ENCODE measurements around the gene PRR14.

The PRR14 gene

GRCh38 chr16:30680326-30680725, 29.6 kb downstream of the PRR14 start (continued):
- TF ChIP-seq PRDM4 (tag by site-specific recombination; IDR thresholded peaks at IDR 0.05) (no peak), ZNF623 (tag by site-specific recombination; IDR thresholded peaks at IDR 0.05) (no peak), SP3 (tag by site-specific recombination; IDR thresholded peaks at IDR 0.05) (no peak)

- ChIA-PET POLR2A (interaction anchor here (0.8 to 1.2 kb wide), 3 partner anchors 8 to 214 kb away, joined by 3 to 4 read pairs (median 3); no protein-coding TSS in a partner anchor), CTCF (interaction anchor here (1.1 to 2.0 kb wide), 2 partner anchors 9 to 16 kb away, joined by 3 to 6 read pairs; no protein-coding TSS in a partner anchor)
- H3K4me3 ChIP-seq (ENCODE audit: low read depth, low read length): no peak overlapping the region
- H3K4me1 ChIP-seq (ENCODE audit: control insufficient read depth, insufficient read depth, low read length): no peaks in the 10 kb centered on the region
- TF ChIP-seq ZBTB17 (tag by site-specific recombination; IDR thresholded peaks at IDR 0.05) (0 out of 2 replicates have a peak, but pooled peaks have one; percentile 27), ZNF202 (tag by site-specific recombination; IDR thresholded peaks at IDR 0.05; ENCODE audit: borderline replicate concordance) (no peak), REST (tag by site-specific recombination; IDR thresholded peaks at IDR 0.05) (no peak), ZNF549 (tag by site-specific recombination; IDR thresholded peaks at IDR 0.05) (no peak), ZFP37 (tag by site-specific recombination; IDR thresholded peaks at IDR 0.05) (no peak), ZNF518A (tag by site-specific recombination; conservative IDR thresholded peaks at IDR 0.05; ENCODE audit: low read depth) (no peak), BCL11B (tag by site-specific recombination; IDR thresholded peaks at IDR 0.05; ENCODE audit: low read depth) (no peak)
- H3K36me3 ChIP-seq (ENCODE audit: control insufficient read depth in 2 of 2, insufficient read depth in 1 of 2, low read length in 2 of 2): no peaks in the 10 kb centered on the region; a peak in 1 of 3 replicates
- no peaks in the 10 kb centered on the region for H3K9me3 ChIP-seq (ENCODE audit: control insufficient read depth, insufficient read depth, low read depth, low read length)
- no peak overlapping the region for H3K27ac ChIP-seq (ENCODE audit: extremely low read depth, low read depth, low read length)
Observed at GRCh38 chr16:30688701-30689100, 37.9 kb downstream of the PRR14 start.

- Histone ChIP-seq H3K9me3 (ENCODE audit: control insufficient read depth, insufficient read depth, low read depth, low read length) (no peaks in the 10 kb centered on the region), H3K4me3 (ENCODE audit: low read depth, low read length) (no peak overlapping the region), H3K4me1 (ENCODE audit: control insufficient read depth, insufficient read depth, low read length) (no peaks in the 10 kb centered on the region), H3K27ac (ENCODE audit: extremely low read depth, low read depth, low read length) (no peak overlapping the region), H3K36me3 (ENCODE audit: control insufficient read depth in 2 of 2, insufficient read depth in 1 of 2, low read length in 2 of 2) (no peaks in the 10 kb centered on the region; a peak in 1 of 3 replicates)
- ChIA-PET CTCF (interaction anchor here (0.7 to 3.3 kb wide), 4 partner anchors 8 to 262 kb away, joined by 3 to 28 read pairs (median 4); partner anchors contain the start of genes DCTPP1 and FBRS), POLR2A (interaction anchor here (1.2 kb wide), 1 partner anchor 33 kb away, joined by 3 read pairs; no protein-coding TSS in a partner anchor)
- no peak for TF ChIP-seq ZNF280C (tag by site-specific recombination; IDR thresholded peaks at IDR 0.05)
- TF ChIP-seq KLF8 (tag by site-specific recombination; IDR thresholded peaks at IDR 0.05): no peak
- TF ChIP-seq ZNF692 (tag by site-specific recombination; IDR thresholded peaks at IDR 0.05): no peak
- no peak for TF ChIP-seq ZNF785 (tag by site-specific recombination; IDR thresholded peaks at IDR 0.05)
- no peak for TF ChIP-seq KLF17 (tag by site-specific recombination; IDR thresholded peaks at IDR 0.05)
- no peak for TF ChIP-seq ZNF132 (tag by site-specific recombination; IDR thresholded peaks at IDR 0.05; ENCODE audit: borderline replicate concordance)
Observed at GRCh38 chr16:30691907-30692306, 41.1 kb downstream of the PRR14 start.
